Testis (tissue), 3 donors: Measurements from ENCODE around the gene VPS37C. TPM values are rescaled to one million over a fixed set of nuclear protein-coding genes. Genes with fewer than 3 reads are reported as not detected.

Experiments used
- DNase-seq: peaks from one replicate; pipeline ENCODE4 v3.0.0-alpha.2; 2019
- H3K27ac ChIP-seq, 2 donors: fragments of 200-600 bp; sonication (generic); one replicate each; pipeline ENCODE4 v1.5.1; 2019
- H3K27me3 ChIP-seq: fragments of 200-600 bp; sonication (generic); one replicate; pipeline ENCODE4 v1.5.1; 2019
- H3K36me3 ChIP-seq: fragments of 200-600 bp; sonication (generic); one replicate; pipeline ENCODE4 v1.5.1; 2017; ENCODE audit warnings: low read depth; ENCODE audit errors: missing control alignments
- H3K4me1 ChIP-seq: fragments of 200-600 bp; sonication (generic); one replicate; pipeline ENCODE4 v1.5.1; 2019
- H3K4me3 ChIP-seq, 2 donors: fragments of 200-600 bp; sonication (generic); one replicate each; pipeline ENCODE4 v1.5.1; 2017 to 2019
- H3K9me3 ChIP-seq: fragments of 200-600 bp; sonication (generic); one replicate; pipeline ENCODE4 v1.5.1; 2017
- POLR2A ChIP-seq: fragments of 450-650 bp; IDR thresholded peaks from one replicate; pipeline ENCODE4 v1.6.1; 2017; ENCODE audit warnings: antibody characterized with exemption, mild to moderate bottlenecking, moderate library complexity
- WGBS, 2 donors: methylation state at CpG; one replicate each; pipeline ENCODE4 v1.1.5; 2018; 5-methylcytosine and 5-hydroxymethylcytosine counted together
- intact Hi-C: fragments of 100-400 bp; cut with DNase I; formaldehyde crosslinking; loops from one replicate; pipeline ENCODE4 v1.15.1; 2023; ENCODE audit warnings: low total_unique reads
- polyA plus RNA-seq: library from polyadenylated mRNA; stranded (reverse); fragments of 350-450 nt; fragmentation: Illumina TruSeq; extraction: RNeasy Lipid Tissue Mini Kit (QIAGEN cat#74804); gene quantifications from one replicate; pipeline ENCODE4 v1.2.3, GENCODE V29; 2014; ENCODE audit warnings: low read depth, low replicate concordance; ENCODE audit not compliant: insufficient read depth
- total RNA-seq, 2 donors: library from RNA; depleted of rRNA; stranded (reverse); fragments of >200 nt; gene quantifications; one replicate each; pipeline ENCODE4 v1.2.3, GENCODE V29; 2016
- TF ChIP-seq, protein P1 (sequence below), 3 experiments: fragments of 450-650 bp in 2 of 3; fragments of 200-600 bp in 1 of 3; sonication (generic) in 1 of 3; IDR thresholded peaks; one replicate each; pipeline ENCODE4 v1.5.1; 2016 to 2019; ENCODE audit warnings: antibody characterized with exemption in 3 of 3, mild to moderate bottlenecking in 2 of 3, moderate library complexity in 1 of 3

Gene VPS37C
- total and polyA plus RNA-seq, 3 donors from 2014 or later, result 29.1 to 36.9 (median 31.0) TPM

DNA sequence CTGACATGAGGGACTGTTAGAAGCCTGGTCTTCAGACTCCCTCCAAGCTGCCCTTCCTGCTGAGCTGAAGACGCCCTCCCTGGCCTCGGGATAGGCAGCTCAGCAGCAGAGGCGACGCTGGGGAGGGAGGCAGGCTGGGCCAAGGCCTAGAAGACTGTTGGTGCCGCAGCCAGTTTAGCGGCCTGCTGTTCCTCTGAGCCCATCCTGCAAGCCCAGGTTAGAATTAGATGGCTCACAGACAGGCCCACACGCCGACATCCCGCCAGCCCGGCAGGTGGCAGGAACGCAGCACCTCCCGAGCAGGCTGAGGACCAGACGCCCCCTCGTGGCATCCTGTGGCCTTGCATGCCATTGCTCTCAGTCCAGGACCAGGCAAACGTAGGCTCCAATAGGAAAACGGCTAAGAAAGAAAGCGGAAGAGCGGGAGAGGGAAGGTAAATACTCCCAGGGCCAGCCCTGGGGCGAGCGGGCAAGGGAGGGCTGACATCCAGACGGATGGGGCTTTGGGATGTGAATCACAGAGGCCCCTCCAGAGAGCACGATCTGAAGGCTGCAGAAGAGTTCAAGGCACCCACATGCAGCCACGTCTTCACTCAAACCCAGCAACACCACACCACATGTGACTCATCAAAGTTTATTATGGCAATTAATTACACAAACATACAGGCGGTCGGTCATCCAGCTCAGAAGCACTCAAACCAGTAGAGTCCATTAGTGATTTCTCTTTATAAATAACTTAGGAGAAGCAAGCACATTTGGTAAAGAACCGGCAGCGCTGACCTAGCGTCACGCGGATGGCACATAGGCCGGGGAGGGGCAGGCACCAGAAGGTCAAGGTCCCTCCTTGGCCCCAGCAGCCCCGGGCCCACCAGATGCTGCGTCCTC, 31.3 kb downstream of the VPS37C start:
- no peaks in the 10 kb centered on the region for H3K27me3 ChIP-seq
- H3K4me1 ChIP-seq, result peaks cover 22% of the 10 kb centered on the region
- WGBS, 2 donors, result 27 to 46% methylated on average over 22 to 33 of the region's 33 CpGs
- no peak overlapping the region for H3K4me3 ChIP-seq
- H3K27ac ChIP-seq, result peak overlapping the region in 1 of 2 donors; percentile 44
- peak; percentile 92 for DNase-seq
- H3K9me3 ChIP-seq, result no peaks in the 10 kb centered on the region
- no peaks in the 10 kb centered on the region for H3K36me3 ChIP-seq
- TF ChIP-seq, protein P1, sequence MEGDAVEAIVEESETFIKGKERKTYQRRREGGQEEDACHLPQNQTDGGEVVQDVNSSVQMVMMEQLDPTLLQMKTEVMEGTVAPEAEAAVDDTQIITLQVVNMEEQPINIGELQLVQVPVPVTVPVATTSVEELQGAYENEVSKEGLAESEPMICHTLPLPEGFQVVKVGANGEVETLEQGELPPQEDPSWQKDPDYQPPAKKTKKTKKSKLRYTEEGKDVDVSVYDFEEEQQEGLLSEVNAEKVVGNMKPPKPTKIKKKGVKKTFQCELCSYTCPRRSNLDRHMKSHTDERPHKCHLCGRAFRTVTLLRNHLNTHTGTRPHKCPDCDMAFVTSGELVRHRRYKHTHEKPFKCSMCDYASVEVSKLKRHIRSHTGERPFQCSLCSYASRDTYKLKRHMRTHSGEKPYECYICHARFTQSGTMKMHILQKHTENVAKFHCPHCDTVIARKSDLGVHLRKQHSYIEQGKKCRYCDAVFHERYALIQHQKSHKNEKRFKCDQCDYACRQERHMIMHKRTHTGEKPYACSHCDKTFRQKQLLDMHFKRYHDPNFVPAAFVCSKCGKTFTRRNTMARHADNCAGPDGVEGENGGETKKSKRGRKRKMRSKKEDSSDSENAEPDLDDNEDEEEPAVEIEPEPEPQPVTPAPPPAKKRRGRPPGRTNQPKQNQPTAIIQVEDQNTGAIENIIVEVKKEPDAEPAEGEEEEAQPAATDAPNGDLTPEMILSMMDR (IDR thresholded peaks at IDR 0.05), result peak; percentile 95 to 99 (median 97)
- TF ChIP-seq POLR2A, result no peak
- intact Hi-C loops, result no loop called here

DNA sequence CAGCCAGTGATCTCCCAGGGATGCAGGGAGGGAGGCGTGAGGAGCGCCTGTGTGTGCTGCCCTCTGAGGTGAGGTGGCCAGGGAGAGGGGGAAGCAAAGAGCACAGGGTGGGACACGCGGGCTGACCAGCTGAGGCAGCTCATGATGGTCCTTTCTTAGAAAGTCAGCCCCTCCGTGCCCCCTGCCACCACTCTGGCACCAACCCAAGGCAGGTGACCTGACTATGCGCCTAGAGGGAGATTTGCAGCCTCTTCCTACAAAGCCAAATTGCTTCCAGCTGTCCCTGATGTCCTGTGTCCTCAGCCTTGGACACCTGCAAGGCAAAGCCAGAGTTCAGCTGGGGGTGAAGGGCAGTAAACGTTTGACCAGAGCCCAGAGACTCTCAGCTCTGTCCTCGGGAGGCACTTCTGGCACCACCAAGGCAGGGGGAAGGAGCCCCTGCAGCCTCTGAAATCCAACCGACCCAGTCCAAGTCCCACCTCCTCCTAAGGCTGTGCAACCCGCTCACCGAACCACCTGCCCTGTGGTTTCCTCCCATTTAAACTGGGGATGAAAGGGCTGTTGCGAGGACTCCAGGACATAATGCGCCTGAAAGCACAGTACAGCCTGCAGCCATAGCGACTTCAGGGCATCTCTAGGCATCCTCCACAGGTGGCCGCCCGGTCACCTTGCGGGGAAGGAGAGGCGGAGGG, 32.1 kb downstream of the VPS37C start:
- DNase-seq, result no peak
- H3K4me3 ChIP-seq, result no peak overlapping the region
- intact Hi-C loops, result no loop called here
- no peak overlapping the region for H3K27ac ChIP-seq
- TF ChIP-seq POLR2A, result no peak
- H3K9me3 ChIP-seq, result no peaks in the 10 kb centered on the region
- peaks cover 22% of the 10 kb centered on the region for H3K4me1 ChIP-seq
- H3K36me3 ChIP-seq, result no peaks in the 10 kb centered on the region
- no peaks in the 10 kb centered on the region for H3K27me3 ChIP-seq
- 56 to 68% methylated on average over 5 to 18 of the region's 18 CpGs for WGBS, 2 donors

DNA sequence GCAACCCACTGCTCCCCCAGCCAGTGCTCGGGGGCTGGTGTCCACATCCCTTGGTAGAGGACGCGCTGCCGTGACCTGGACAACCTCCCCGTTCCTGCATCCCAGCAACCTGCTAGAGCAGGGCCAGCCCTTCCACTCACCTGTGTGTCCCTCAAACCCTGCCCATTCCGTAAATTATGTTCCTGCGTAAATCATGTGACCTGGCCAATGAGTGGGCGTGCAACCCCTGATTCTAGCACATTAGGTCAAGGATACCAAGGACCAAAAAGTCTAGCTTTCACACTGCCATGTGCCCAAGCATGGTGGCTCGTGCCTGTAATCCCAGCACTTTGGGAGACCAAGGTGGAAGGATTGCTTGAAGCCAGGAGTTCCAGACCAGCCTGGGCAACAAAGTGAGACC, 33.2 kb downstream of the VPS37C start:
- Histone ChIP-seq H3K4me1 (peaks cover 22% of the 10 kb centered on the region), H3K27me3 (no peaks in the 10 kb centered on the region), H3K9me3 (no peaks in the 10 kb centered on the region), H3K27ac (no peak overlapping the region), H3K4me3 (no peak overlapping the region), H3K36me3 (no peaks in the 10 kb centered on the region)
- intact Hi-C loops, result no loop called here
- no peak for DNase-seq
- TF ChIP-seq POLR2A, result no peak
- TF ChIP-seq, protein P1 (IDR thresholded peaks at IDR 0.05), result no peak
- 90 to 92% methylated on average over 9 of the region's 9 CpGs for WGBS, 2 donors

DNA sequence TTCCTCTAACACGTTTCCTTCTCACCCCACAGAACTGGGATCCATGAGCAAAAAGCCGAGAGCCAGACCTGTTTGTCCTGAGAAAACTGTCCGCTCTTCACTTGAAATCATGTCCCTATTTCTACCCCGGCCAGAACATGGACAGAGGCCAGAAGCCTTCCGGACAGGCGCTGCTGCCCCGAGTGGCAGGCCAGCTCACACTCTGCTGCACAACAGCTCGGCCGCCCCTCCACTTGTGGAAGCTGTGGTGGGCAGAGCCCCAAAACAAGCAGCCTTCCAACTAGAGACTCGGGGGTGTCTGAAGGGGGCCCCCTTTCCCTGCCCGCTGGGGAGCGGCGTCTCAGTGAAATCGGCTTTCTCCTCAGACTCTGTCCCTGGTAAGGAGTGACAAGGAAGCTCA, 35.0 kb downstream of the VPS37C start:
- Histone ChIP-seq H3K4me1 (peaks cover 26% of the 10 kb centered on the region), H3K27ac (peak overlapping the region in 1 of 2 donors; percentile 59), H3K36me3 (no peaks in the 10 kb centered on the region), H3K4me3 (no peak overlapping the region), H3K27me3 (no peaks in the 10 kb centered on the region), H3K9me3 (no peaks in the 10 kb centered on the region)
- TF ChIP-seq, protein P1 (IDR thresholded peaks at IDR 0.05), result peak in 1 of 3 experiments; percentile 6
- no peak for TF ChIP-seq POLR2A
- peak; percentile 73 for DNase-seq
- intact Hi-C loops, result no loop called here
- 45 to 55% methylated on average over 13 to 14 of the region's 14 CpGs for WGBS, 2 donors

DNA sequence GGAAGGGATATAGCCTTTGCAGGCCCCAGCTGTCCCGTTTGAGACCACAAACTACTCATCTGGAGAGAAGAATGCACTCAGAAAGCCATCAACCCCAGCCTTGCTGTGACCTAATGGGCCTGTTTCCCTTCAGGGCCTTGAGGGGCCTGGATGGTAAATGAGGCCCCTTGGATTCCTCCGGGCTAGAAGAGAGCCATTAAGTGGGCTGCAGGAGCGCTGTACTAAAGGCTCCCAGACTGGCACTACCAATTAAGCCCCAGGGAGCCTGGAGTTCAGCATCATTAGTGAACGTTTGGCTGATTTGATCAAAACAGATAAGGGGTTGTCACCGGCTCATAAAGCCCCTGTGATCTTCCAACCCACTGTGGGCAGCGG, 35.9 kb downstream of the VPS37C start:
- H3K9me3 ChIP-seq, result no peaks in the 10 kb centered on the region
- intact Hi-C loops, result no loop called here
- TF ChIP-seq, protein P1 (IDR thresholded peaks at IDR 0.05), result no peak
- no peak for TF ChIP-seq POLR2A
- WGBS, 2 donors, result 79 to 85% methylated on average over 2 to 6 of the region's 6 CpGs
- H3K4me3 ChIP-seq, result no peak overlapping the region
- no peak for DNase-seq
- H3K27ac ChIP-seq, result no peak overlapping the region
- H3K4me1 ChIP-seq, result peaks cover 35% of the 10 kb centered on the region
- no peaks in the 10 kb centered on the region for H3K27me3 ChIP-seq
- H3K36me3 ChIP-seq, result no peaks in the 10 kb centered on the region
